ENCODE data around the gene OR10J4. TPM values are rescaled to one million over a fixed set of nuclear protein-coding genes. Genes with fewer than 3 reads are reported as not detected.

The OR10J4 gene
- total and polyA plus RNA-seq, 2 of the 4 experiments (the other 2 are of a cell fraction): not detected

Other genes starting within 250 kb of the OR10J4 start
- not detected in 2 replicates for gene ACKR1, start 227.3 kb upstream of the OR10J4 start, total RNA-seq (2012; rRNA removed)
- not detected in 2 replicates for gene ACKR1, start 227.3 kb upstream of the OR10J4 start, polyA plus RNA-seq (2012; rRNA removed)
- gene FCER1A, start 129.9 kb upstream of the OR10J4 start, total RNA-seq (2012; rRNA removed): not detected in 2 replicates
- not detected in 2 replicates for gene FCER1A, start 129.9 kb upstream of the OR10J4 start, polyA plus RNA-seq (2012; rRNA removed)
- not detected in 2 replicates for gene OR10J1, start 7.5 kb downstream of the OR10J4 start, total RNA-seq (2012; rRNA removed)
- not detected in 2 replicates for gene OR10J1, start 7.5 kb downstream of the OR10J4 start, polyA plus RNA-seq (2012; rRNA removed)
- gene OR10J5, start 103.8 kb downstream of the OR10J4 start, total RNA-seq (2012; rRNA removed): not detected in 2 replicates
- not detected in 2 replicates for gene OR10J5, start 103.8 kb downstream of the OR10J4 start, polyA plus RNA-seq (2012; rRNA removed)
- not detected in 2 replicates for gene APCS, start 155.6 kb downstream of the OR10J4 start, total RNA-seq (2012; rRNA removed)
- gene APCS, start 155.6 kb downstream of the OR10J4 start, polyA plus RNA-seq (2012; rRNA removed): not detected in 2 replicates